ENCODE measurements around the gene OR11H6.
A peak's percentile ranks its signal among the peaks of the same experiment; 100 is the strongest.
"Not testable (repeated sequence)": the region's sequence is repeated elsewhere in the genome, so short reads cannot be mapped to it uniquely, and the experiment has no call there.

Gene OR11H6

GRCh38 chr14:20209595-20209994 is 13.9 kb upstream of the OR11H6 start:
- Mint-ChIP-seq H3K4me3 (no peak overlapping the region), H3K4me1 (no peaks in the 10 kb centered on the region), H3K36me3 (no peaks in the 10 kb centered on the region), H3K27ac (no peak overlapping the region), H3K27me3 (peaks cover 7% of the 10 kb centered on the region), H3K9me3 (peaks cover 7% of the 10 kb centered on the region)
- ATAC-seq = peak; percentile 34

DNA sequence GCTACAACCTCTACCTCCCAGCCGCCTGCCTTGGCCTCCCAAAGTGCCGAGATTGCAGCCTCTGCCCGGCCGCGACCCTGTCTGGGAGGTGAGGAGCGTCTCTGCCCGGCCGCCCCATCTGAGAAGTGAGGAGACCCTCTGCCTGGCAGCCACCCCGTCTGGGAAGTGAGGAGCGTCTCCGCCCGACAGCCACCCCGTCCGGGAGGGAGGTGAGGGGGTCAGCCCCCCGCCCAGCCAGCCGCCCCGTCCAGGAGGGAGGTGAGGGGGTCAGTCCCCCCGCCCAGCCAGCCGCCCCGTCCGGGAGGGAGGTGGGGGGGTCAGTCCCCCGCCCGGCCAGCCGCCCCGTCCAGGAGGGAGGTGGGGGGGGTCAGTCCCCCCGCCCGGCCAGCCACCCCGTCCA is 11.1 kb upstream of the OR11H6 start:
- H3K9me3 Mint-ChIP-seq, H3K27me3 Mint-ChIP-seq, H3K4me1 Mint-ChIP-seq, H3K27ac Mint-ChIP-seq, H3K36me3 Mint-ChIP-seq, H3K4me3 Mint-ChIP-seq, ATAC-seq: not testable (repeated sequence)

- H3K27me3 Mint-ChIP-seq = peaks cover 7% of the 10 kb centered on the region
- H3K9me3 Mint-ChIP-seq = peaks cover 3% of the 10 kb centered on the region
- H3K4me3 Mint-ChIP-seq = no peak overlapping the region
- no peak for ATAC-seq
- no peak overlapping the region for H3K27ac Mint-ChIP-seq
- no peaks in the 10 kb centered on the region for H3K36me3 Mint-ChIP-seq
- H3K4me1 Mint-ChIP-seq = no peaks in the 10 kb centered on the region
These were observed 8.3 kb upstream of the OR11H6 start for GRCh38 chr14:20215196-20215595.

DNA sequence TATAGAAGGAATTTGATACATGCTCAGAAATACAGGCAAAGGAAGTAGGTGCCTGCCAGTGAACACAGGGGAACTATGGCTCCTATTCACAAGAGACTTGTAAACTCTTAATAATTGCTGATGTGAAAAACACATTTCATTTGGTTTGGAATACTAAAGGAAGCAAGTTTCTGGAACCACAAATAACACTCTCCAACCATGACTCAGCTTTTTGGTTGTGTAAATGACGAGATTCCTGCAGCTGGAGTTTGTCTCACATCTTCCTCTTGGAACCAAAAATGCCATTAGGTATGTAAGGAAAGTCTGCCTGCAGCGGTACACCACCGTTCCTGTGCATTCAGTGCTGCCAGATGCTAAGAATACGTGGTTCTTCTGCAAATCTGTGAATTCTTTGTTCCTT is 4.5 kb upstream of the OR11H6 start:
- no peak for ATAC-seq
- no peaks in the 10 kb centered on the region for H3K9me3 Mint-ChIP-seq
- H3K4me1 Mint-ChIP-seq = no peaks in the 10 kb centered on the region
- no peak overlapping the region for H3K27ac Mint-ChIP-seq
- H3K36me3 Mint-ChIP-seq = no peaks in the 10 kb centered on the region
- H3K27me3 Mint-ChIP-seq = peaks cover 12% of the 10 kb centered on the region
- no peak overlapping the region for H3K4me3 Mint-ChIP-seq

- no peak for ATAC-seq
These were observed 5.2 kb downstream of the OR11H6 start, which contains the start of gene OR11H7 for GRCh38 chr14:20228681-20229080. Gene OR11H7, plus strand, starts transcription at chr14:20228981.

DNA sequence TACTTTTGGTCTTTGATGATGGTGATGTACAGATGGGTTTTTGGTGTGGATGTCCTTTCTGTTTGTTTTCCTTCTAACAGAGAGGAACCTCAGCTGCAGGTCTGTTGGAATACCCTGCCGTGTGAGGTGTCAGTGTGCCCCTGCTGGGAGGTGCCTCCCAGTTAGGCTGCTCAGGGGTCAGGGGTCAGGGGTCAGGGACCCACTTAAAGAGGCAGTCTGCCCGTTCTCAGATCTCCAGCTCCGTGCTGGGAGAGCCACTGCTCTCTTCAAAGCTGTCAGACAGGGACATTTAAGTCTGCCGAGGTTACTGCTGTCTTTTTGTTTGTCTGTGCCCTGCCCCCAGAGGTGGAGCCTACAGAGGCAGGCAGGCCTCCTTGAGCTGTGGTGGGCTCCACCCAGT is 11.9 kb downstream of the OR11H6 start:
- not testable (repeated sequence) for H3K27me3 Mint-ChIP-seq, H3K4me1 Mint-ChIP-seq, H3K36me3 Mint-ChIP-seq, H3K27ac Mint-ChIP-seq, H3K4me3 Mint-ChIP-seq, H3K9me3 Mint-ChIP-seq, ATAC-seq

More at GRCh38 chr14:20228681-20229080, 5.2 kb downstream of the OR11H6 start, which contains the start of gene OR11H7:
- Mint-ChIP-seq H3K9me3 (peaks cover 6% of the 10 kb centered on the region), H3K4me1 (no peaks in the 10 kb centered on the region), H3K27me3 (peaks cover 10% of the 10 kb centered on the region), H3K4me3 (no peak within 1 kb of the TSS), H3K27ac (no peak within 1 kb of the TSS), H3K36me3 (no peaks in the 10 kb centered on the region)

DNA sequence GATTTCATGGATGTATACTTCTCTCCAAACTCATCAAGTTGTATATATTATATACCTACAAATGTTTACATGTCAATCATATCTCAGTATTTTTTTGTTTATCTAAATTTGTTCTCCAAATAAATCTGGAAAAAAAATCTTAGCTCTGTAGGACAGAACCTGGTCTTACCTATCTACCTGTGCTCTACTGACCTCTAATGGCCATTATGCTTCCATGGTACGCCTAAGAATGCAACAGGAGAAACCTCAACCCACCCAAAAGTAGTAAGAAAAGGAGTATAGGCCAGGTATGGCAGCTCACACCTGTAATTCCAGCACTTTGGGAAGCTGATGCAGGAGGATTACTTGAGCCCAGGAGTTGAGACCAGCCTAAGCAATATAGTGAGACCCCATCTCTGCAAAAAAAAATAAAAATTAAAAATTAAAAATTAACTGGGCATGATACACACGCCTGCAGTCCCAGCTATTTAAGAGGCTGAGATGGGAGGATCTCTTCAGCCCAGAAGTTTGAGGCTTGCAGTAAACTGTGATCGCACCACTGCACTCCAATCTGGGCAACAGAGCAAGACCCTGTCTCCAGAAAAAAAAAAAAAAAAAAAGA is 24.2 kb downstream of the OR11H6 start:
- ATAC-seq = no peak
- H3K4me1 Mint-ChIP-seq = no peaks in the 10 kb centered on the region
- H3K9me3 Mint-ChIP-seq = peaks cover 7% of the 10 kb centered on the region
- H3K36me3 Mint-ChIP-seq = peaks cover 7% of the 10 kb centered on the region
- no peak overlapping the region for H3K4me3 Mint-ChIP-seq
- no peak overlapping the region for H3K27ac Mint-ChIP-seq
- no peaks in the 10 kb centered on the region for H3K27me3 Mint-ChIP-seq

- Mint-ChIP-seq H3K4me3 (no peak overlapping the region), H3K4me1 (peaks cover 9% of the 10 kb centered on the region), H3K27ac (no peak overlapping the region), H3K9me3 (no peaks in the 10 kb centered on the region), H3K36me3 (peaks cover 14% of the 10 kb centered on the region), H3K27me3 (no peaks in the 10 kb centered on the region)
- no peak for ATAC-seq
These were observed 39.2 kb downstream of the OR11H6 start for GRCh38 chr14:20262642-20263128.

GRCh38 chr14:20264361-20264760 is 40.9 kb downstream of the OR11H6 start:
- H3K27me3 Mint-ChIP-seq, ATAC-seq: not testable (repeated sequence)

GRCh38 chr14:20274062-20274461 is 50.6 kb downstream of the OR11H6 start:
- Mint-ChIP-seq H3K27ac (no peak overlapping the region), H3K27me3 (no peaks in the 10 kb centered on the region), H3K4me1 (no peaks in the 10 kb centered on the region), H3K4me3 (no peak overlapping the region), H3K36me3 (peaks cover 69% of the 10 kb centered on the region), H3K9me3 (peaks cover 32% of the 10 kb centered on the region)
- no peak for ATAC-seq

More at GRCh38 chr14:20264361-20264760, 40.9 kb downstream of the OR11H6 start:
- not testable (repeated sequence) for H3K4me1 Mint-ChIP-seq, H3K4me3 Mint-ChIP-seq, H3K9me3 Mint-ChIP-seq, H3K27ac Mint-ChIP-seq
- H3K36me3 Mint-ChIP-seq = peaks cover 14% of the 10 kb centered on the region
